GM21367 (cell line): ENCODE measurements around the gene ADAMTS2.

ENCODE experiments used
- ATAC-seq: cut with Tn5 transposase; IDR thresholded peaks from one replicate; pipeline ENCODE4 v1.9.1; 2021; ENCODE audit not compliant: unreplicated experiment

The ADAMTS2 gene

GRCh38 chr5:179345433-179346321, at the start of gene ADAMTS2:
ADAMTS2 (minus strand) TSS chr5:179345461; CDS start chr5:179345328, 133 bp downstream.
- ATAC-seq: no peak

- no peak for ATAC-seq
These were observed 47.8 kb upstream of the ADAMTS2 start for GRCh38 chr5:179393078-179393477.

GRCh38 chr5:179387151-179388110, 42.2 kb upstream of the ADAMTS2 start:
- no peak for ATAC-seq

GRCh38 chr5:179385914-179386313, 40.7 kb upstream of the ADAMTS2 start:
- no peak for ATAC-seq

GRCh38 chr5:179382486-179382885, 37.2 kb upstream of the ADAMTS2 start:
- ATAC-seq: no peak

DNA sequence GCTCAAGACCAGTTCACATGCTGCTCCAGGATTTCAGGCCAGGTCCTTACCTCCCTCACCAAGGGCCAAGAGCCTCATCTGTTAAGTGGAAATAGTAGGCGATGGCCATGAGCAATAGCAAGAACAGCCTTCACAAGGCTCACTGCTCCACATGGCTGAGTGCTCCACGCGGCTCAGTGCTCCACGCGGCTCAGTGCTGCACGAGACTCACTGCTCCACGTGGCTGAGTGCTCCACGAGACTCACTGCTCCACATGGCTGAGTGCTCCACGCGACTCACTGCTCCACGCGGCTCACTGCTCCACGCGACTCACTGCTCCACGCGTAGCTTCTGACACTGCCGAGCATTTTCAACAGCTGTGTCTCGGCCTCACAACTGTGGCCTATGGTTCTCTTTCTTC, 36.4 kb upstream of the ADAMTS2 start:
- ATAC-seq: no peak

DNA sequence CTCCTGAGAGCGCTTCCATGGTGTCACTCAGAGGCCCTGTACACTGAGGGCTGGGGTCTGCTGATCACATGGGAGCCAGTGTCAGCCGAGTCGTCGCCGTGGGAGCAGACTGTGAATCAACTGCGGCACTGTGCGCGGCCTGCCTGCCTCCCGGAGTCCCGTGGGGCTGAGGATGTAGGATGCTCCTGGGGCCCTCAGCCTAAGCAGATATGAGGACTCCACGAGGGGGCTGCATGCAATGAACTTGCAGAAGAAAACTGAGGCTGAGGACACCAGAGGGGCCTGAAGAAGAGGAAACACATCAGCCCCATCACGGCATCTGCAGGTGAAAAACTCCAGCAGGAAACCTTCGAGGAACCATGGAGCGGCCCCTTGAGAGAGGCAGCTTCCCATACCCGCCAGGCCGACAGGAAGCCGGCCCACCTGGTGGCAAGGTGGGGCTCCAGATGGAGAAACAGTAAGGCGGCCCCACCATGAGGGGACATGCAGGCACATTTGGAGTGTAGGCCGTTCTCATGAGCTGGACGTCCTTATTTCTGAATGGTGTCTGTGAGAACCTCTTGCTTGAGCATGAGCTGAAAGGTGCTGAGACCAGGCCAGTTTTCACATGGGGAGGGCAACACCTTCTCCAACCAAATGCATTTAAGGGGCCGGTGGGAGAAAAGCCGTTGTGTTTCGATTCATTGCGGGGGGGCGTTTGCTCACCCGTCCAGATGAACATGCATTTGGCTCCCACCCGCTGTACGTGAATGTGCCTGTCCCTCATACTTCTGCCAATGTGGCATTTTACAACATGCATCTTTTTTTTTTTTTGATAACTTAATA, 35.2 kb upstream of the ADAMTS2 start:
- ATAC-seq: no peak

DNA sequence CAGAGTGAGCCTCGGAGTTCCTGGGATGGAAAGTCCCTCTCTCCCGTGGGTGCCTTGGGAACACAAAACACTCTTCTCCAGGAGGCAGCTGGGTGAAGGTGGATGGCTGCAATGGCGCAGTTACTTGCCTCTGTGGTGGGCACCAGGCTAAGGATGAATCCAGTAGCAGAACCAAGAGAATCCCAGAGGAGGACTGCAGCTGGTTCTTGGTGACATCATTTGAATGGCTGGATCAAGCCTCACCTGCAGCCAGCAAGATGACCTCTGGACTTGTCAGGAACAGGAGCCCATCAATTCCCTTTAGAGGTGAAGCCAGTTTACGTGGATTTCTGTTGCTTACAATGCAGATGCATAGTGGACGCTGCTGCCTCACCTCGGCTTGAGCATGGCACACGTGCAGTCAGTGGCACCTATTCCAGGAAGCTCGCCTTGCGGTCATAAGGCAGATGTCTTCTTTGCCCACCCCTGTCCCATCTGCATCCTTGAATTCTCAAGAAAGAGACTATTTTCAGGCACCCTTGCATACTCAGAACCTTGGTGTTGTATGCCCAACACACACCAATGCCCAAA, 34.1 kb upstream of the ADAMTS2 start:
- no peak for ATAC-seq

- ATAC-seq: no peak
These were observed 33.4 kb upstream of the ADAMTS2 start for GRCh38 chr5:179378441-179379271.

- no peak for ATAC-seq
These were observed 32.8 kb upstream of the ADAMTS2 start for GRCh38 chr5:179378116-179378440.

DNA sequence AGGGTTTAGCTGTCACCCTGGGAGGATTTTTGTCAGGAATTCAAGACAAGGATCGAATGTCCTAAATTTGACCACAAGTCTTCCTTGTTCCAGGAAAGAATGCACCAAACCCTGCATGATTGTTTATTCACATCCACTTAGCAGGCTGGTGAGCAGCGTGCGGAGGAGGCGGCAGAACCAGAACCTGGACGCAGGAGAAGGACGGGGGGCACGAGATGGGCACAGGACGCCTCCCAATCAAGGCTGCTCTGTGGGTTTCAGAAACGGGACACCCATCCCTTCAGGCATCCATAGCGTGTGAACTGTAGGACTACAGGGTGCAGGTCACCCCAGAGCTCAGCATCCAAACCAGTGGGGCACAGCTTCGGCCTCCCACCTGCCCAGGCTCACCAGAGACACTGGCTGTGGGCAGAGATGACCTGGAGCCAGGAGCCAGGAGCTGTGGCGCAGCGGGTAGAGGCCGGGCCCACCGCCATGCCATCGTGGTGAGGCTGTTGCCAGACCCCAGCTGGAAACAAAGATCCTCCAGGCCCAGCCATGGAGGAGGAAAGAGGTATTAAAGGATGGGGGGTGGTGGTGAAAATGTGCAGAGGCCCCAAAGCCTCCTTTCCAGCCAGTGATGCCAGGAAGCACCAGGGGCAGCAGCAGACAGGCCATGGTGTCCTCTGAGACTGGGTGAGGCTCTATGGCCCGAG, 32.3 kb upstream of the ADAMTS2 start:
- no peak for ATAC-seq

DNA sequence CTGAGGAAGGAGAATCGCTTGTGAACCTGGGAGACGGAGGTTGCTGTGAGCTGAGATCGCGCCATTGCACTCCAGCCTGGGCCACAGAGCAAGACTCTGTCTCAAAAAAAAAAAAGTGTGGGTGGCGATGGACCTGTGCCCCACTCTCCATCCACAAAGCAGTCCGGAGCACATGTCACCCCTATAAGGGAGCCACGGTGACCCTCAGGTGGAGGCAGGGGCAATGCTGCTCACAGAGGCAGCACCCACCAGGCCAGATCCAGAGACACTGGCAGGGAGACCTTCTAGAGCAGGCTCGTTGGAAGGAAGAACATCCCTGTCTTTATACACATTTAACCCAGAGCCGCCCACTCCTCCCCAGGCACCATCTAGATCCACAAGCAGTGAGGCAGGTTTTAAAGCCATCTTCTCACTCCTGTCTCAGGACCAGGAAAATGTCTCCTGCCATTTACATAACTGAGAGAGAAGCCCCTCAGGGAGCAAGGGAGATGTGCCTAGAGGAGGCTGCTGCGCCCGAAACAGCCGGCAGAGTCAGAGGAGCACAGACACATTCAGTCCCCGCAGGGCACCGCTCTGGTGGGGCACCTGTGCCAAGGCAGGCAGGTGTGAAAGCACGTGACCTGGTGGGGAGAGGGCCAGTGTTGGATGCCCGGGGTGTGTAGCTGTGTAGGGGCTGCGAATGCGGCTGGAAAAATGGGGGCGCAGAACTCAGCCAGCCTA, 31.6 kb upstream of the ADAMTS2 start:
- ATAC-seq: no peak

DNA sequence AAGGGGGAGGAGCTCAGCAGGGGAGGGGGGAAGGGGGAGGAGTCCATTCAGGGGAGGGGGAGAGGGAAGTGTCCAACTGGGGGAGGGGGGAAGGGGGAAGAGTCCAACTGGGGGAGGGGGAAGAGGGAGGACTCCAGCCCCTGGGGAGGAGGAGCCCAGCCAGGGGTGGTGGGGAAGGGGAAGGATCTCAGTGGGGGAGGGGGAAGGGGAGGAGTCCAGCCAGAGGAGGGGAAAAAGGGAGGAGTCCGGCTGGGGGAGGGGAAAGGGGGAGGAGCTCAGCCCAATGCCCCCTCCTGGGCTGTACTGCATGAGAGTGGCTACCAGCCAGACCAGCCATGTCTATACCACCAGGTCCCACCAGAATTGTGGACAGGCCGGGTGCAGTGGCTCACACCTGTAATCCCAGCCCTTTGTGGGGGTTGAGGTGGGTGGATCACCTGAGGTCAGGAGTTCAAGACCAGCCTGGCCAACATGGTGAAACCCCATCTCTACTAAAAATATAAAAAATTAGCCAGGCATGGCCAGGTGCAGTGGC, 30.6 kb upstream of the ADAMTS2 start:
- ATAC-seq: no peak

GRCh38 chr5:179375236-179375685, 30.0 kb upstream of the ADAMTS2 start:
- no peak for ATAC-seq

DNA sequence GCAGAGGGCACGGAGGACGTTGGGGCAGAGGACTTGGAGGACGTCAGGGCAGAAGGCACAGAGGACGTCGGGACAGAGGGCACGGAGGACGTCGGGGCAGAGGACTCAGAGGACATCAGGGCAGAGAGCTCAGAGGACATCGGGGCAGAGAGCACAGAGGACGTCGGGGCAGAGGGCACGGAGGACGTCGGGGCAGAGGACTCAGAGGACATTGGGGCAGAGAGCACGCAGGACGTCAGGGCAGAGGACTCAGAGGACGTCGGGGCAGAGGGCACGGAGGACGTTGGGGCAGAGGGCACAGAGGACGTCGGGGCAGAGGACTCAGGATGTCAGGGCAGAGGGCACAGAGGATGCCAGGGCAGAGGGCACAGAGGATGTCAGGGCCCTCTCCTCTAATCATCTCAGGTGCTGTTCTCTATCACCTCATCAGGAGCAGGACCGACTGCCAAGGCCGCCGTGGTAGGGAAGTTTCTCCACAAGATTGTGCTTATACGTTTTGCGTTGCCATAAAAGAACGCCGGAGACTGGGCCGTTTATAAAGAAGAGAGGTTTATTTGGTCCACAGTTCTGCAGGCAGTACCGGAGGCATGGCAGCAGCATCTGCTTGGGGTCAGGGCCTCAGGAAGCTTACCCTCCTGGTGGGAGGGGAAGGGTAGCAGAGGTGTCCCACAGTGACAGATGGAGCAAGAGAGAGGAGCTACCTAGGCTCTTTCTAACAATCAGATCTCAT, 29.4 kb upstream of the ADAMTS2 start:
- no peak for ATAC-seq

GRCh38 chr5:179373961-179374505, 28.8 kb upstream of the ADAMTS2 start:
- no peak for ATAC-seq
